ENCODE measurements around the gene FNBP1.

FNBP1 gene

GRCh38 chr9:129888293-129889121 lies 154.5 kb downstream of the FNBP1 start:
- DNase-seq = peak; percentile 84

DNA sequence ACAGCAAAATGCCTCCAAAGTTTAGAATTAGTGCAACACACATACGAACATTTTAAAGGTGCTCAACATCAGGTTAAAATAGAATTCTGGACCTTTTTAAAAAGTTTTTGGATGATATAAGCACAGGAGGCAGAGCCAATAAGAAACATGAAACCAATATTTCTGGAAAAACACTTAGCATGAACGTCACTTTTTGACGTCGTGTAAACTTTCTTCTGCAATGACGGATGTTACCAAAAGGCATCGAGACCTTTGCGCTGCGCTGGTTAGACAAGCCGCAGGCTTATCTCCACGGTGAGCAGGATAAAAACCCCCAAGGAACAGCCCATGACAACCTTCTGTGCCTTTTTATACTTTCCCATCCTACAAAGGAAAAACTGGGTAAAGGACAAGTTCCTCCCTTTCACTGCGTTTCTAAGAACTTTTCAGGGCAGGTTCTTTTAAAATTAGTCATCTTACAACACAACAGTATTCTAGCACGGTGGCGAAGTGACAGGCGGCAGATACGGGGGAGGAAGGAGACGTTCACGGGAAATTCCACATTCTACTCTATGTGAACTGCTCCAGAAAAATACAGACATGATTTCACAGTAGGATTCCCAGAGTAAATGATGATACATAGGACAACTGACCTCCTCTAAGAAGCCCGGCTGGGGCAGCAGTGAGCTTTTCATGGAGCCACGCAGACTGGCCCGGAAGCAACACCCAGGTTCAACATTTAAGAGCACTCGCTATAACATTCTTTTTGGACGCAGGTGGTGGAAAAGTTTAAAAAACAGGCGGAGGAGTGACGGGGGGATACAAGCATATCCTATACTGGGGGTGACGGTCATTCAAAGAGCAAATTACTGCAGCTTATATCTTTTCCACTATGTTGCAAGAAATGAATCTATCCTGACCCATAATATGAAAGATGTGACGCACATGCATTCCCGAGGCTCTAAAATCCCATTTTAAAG lies 155.4 kb downstream of the FNBP1 start:
- DNase-seq = peak; percentile 66

- peak; percentile 55 for DNase-seq
These were observed 156.5 kb downstream of the FNBP1 start for GRCh38 chr9:129886226-129887174.

GRCh38 chr9:129885670-129886106 lies 157.3 kb downstream of the FNBP1 start:
- peak; percentile 88 for DNase-seq

- no peak for DNase-seq
These were observed 157.8 kb downstream of the FNBP1 start for GRCh38 chr9:129885018-129885669.

- peak; percentile 99 for DNase-seq
These were observed 158.6 kb downstream of the FNBP1 start for GRCh38 chr9:129884220-129885017.

DNA sequence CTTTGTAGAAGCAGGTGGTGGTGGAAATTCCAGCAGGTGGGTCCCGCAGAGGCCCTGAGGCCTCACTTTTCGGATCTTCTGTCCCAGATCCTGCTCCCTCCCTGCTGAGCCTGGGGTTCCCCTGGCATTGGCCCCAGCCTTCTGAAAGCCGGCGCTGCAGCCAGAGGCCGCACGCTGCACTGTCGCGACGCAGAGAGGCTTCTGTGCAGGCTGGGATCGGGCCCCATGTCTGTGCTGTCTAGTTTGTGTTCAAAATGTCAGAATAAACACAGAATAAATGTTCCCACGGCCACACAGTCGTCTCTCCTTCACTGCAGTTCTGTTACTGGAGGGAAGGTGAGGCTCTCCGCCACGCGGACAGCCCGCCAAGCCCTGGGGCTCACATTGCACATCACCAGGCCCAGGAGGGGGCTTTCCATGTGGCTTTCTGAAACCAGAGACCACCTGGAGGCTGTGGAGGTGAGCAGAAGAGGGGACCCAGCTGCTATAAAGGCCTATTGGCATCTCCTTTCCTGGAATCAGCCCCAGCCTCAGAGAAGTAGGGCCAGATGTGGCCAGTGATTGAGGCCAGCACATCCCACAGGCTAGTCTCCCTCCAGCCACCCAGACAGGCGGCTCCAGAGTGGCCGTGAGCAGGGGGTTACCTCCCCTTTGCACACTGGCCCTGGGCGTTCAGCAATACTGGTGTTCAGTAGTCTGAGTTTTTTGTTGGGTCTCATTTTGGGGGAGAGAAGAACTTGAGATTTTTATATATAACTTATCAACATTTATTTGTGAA lies 161.3 kb downstream of the FNBP1 start:
- no peak for DNase-seq

DNA sequence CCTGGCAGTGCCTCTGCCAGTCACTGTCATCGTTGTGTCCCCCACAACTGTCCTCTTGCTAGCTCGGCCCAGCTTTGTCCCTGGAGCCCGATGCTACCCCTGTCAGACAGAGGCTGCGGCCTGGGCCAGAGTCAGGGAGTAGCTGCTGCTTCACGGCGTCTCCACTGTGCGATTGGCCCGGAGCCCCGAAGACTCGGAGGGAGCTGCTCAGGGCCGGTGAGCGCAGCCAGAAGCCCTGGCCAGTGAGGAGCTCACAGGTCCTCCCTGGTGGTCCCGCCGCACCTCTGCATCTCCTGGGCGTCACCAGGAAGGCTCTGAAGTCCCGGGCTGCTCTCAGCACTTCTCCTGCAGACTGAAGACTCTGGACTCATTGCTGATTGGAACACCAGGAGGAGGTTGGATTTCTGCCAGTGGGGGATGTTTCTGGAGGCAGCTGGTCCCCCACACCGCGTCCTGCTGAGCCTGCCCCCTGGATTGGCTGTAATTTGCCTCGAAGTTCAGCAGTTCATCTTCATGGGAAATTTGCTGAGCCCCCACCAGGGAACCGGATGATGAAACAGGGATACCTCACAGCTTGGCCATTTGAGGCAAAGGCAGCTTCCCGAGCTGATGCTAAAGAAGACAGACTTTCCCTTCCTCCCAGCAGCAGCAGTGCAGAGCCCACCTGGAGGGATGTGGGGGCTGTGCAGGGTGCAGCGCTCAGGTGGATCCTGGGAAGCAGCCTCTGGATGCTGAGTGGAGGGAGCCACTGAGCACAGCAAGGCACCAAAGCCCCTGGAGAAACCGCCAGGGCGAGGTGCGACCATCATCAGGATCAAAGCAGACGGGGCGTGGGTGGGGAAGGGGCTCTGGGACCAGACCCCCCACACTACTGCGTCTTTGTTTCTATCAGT lies 162.1 kb downstream of the FNBP1 start:
- DNase-seq = no peak

DNA sequence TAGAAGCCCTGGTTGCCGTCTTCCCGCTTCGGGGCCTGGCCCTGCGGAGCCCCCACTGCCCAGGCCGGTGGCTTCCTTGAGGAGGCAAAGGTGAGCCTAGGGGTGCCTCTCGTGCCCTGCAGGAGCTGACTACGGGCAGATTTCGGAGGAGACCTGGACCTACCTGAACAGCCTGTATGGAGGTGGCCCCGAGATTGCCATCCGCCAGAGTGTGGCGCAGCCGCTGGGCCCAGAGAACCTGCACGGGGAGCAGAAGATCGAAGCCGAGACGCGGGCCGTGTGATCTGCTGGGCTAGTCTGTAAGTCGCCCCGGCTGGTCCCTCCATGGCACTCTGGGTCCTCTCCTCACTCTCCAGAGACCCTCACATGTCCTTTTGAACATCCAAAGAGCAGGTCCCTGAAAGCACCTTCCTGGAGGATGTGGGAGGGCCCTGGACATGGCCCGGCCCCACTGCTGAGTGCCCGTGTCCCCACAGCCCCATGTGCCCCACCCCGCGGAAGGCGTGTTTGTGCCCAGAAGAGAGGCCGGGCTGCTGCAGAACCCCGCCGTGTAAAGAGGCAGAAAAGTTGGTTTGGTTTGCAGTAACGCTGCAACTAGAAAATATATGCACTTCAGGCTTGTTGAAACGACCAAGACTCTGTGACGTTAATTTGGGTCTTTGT lies 162.9 kb downstream of the FNBP1 start:
- DNase-seq = no peak

DNA sequence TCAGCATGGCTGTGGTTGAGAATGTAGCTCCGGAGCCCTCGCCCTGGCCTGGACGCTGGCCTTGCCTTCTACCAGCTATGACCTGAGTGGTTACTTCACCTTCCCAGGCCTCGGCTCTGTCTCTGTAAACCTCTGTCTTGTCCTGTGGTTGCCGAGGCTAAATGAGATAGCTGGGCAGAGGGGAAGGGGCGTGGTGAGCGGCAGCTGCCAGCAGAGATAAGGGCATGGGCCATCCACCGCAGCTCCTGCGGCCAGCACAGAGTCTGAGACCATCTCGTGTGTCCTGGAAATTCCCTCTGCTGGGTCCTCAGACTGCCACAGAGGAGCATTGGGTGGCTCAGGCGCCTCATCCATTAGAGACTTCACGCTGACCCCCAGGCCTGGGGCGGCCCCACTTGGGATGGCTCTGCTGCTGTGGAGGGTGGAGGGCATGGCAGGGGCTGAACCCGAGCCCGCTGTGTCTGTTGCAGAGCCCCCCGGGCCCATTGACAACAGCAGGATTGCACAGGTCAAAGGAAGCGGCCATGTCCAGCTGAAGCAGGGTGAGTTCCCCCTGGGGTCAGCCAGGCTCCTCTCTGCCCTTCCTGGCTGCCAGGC lies 163.8 kb downstream of the FNBP1 start:
- DNase-seq = no peak

GRCh38 chr9:129878291-129878690 lies 164.7 kb downstream of the FNBP1 start:
- no peak for DNase-seq

DNA sequence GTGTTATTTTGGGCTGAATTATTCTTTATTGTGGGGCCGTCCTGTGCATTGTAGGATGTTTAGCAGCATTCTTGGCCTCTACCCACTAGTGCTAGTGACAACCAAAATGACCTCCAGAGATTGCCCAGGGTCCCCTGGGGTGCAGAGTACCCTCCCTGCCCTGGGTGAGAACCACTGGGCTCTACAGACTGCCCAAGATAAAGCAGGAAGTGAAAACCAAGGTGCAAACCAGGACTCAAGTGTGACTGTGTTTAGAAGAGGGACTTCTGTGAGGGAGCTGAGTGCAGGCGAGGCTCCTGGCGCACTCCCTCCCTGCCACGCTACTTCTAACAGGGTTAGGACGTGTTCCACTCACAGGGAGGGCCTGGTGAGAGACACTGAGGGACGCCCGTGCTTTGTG lies 166.2 kb downstream of the FNBP1 start:
- DNase-seq = no peak

- DNase-seq = no peak
These were observed 167.1 kb downstream of the FNBP1 start for GRCh38 chr9:129875687-129876395.

DNA sequence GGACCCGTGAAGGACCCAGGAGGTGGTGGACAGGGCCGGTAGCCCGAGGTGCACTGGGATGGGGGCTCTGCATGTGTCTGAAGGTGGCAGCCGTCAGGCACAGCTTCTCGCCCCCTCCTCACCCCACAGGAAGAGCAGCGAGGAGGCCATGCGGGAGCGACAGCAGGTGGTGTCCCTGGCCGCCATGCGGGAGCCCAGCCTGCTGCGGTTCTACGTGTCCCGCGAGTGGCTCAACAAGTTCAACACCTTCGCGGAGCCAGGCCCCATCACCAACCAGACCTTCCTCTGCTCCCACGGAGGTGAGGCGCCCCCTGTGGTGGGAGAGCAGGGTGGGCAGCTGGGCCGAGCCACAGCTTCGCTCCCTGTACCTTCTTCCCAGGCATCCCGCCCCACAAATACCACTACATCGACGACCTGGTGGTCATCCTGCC lies 167.8 kb downstream of the FNBP1 start:
- DNase-seq = no peak

DNA sequence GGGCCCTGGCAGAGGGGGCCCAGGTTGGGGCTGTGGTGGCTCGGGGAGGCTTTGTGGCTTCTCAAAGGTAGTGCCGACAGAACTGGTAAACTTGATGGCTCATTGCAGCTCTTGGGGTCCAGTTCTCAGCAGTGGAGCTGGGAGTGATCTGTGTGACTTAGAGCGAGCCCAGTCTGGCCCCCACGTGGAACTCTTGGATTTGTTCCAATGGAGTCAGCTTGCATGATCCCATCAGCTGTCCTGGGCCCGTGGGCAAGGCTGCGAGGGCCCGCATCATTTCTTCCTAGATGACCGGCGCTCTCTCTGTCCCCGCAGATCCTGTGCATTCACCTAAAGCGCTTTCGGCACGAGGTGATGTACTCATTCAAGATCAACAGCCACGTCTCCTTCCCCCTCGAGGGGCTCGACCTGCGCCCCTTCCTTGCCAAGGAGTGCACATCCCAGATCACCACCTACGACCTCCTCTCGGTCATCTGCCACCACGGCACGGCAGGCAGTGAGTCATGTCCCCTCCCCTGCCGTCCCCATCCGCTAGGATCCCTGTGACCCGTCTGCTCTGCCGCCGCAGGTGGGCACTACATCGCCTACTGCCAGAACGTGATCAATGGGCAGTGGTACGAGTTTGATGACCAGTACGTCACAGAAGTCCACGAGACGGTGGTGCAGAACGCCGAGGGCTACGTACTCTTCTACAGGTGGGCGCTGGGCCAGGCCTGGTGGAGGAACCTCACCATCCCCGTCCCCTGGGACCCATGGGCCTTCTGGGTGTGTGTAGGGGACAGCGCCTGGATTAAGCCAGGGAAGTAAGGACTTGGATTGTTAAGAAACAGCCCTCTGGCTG lies 168.5 kb downstream of the FNBP1 start:
- DNase-seq = no peak

GRCh38 chr9:129873563-129874190 lies 169.3 kb downstream of the FNBP1 start:
- DNase-seq = no peak
